CD4-positive, alpha-beta T cell treated with Interleukin-6 at 100 ng/mL for 8 hours (primary cell): ENCODE results near the gene MRPL52.
A peak's percentile ranks its signal among the peaks of the same experiment; 100 is the strongest.
"Not testable (repeated sequence)": the region's sequence is repeated elsewhere in the genome, so short reads cannot be mapped to it uniquely, and the experiment has no call there.

Experiments used
- DNase-seq: peaks from one replicate; pipeline ENCODE4 v3.0.0-alpha.2; 2020; ENCODE audit warnings: mixed read lengths, low spot score

MRPL52 gene

GRCh38 chr14:22854963-22855724, 25.5 kb downstream of the MRPL52 start:
- no peak for DNase-seq

- no peak for DNase-seq
Observed at GRCh38 chr14:22856428-22856827, 26.7 kb downstream of the MRPL52 start.

DNA sequence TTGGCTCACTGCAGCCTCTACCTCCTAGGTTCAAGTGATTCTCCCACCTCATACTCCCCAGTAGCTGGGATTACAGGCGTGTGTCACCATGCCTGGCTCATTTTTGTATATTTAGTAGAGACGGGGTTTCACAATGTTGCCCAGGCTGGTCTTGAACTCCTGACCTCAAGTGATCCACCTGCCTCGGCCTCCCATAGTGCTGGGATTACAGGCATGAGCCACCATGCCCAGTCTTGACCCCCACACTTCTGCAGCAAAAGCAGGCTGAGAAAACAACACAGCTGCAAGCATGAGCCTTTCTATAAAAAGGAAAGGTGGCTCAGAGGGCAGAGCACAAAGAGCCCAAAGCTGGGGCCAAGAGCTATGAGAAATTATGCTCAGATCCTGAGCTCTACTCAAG, 30.7 kb downstream of the MRPL52 start:
- not testable (repeated sequence) for DNase-seq

DNA sequence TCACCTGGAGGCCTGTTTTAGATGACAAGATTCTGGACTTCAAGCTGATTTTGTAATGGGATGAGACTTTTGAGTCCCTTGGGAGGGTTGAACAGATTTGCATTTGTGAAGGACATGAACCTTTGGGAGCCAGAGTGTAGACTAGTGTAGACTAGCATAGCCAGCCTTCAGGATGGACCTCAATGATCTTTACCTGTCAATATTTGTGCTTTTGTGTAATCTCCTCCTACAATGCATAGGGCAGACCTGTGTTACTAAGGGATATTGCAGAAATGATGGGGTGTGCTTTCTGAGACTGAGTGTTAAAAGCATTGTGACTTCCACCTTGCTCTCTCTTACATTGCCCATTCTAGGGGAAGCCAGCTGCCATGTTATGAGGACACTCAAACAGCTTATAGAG, 32.0 kb downstream of the MRPL52 start:
- no peak for DNase-seq

- no peak for DNase-seq
Observed at GRCh38 chr14:22864979-22865378, 35.3 kb downstream of the MRPL52 start.

DNA sequence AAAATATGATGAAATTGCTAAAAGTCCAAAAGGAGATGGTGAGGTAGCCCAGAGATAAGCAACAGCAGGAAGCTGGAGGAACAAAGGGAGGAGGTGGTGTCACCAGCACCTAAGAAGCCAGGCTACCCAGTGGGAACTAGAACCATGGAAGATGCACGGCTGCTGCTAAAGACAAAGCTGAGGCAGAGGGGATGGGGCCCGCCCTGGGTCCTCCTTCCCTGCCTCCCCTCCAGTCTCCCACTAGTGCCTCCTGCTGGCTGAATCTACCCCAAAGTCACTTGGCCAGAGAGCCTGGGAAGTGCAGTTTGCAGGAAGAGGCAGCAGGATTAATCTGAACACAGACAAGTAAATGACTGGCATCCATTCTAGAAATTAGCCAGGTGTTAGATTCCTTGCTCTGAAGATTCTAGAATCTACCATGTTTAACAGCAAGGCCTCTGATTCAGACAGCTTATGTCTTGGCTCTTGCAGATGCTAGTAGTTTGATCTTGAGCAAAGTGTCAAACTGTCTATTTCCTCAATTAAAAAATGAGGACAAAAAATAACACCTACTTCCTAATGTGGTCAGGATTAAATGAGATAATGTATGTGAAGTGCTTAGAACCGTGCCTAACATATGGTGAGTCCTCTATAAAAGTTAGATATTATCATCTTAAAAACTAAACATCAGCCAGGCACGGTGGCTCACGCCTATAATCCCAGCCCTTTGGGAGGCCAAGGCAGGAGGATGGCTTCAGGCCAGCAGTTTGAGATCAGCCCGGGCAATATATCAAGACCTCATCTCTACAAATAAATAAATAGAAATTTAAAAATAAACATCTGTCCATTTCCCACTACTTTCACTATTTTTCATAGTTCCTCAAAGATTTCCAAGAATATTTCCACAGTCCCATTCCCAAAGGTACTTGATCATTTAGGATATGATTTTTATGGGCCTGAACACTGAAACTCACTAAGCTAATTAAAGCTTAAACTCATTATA, 36.0 kb downstream of the MRPL52 start:
- no peak for DNase-seq

DNA sequence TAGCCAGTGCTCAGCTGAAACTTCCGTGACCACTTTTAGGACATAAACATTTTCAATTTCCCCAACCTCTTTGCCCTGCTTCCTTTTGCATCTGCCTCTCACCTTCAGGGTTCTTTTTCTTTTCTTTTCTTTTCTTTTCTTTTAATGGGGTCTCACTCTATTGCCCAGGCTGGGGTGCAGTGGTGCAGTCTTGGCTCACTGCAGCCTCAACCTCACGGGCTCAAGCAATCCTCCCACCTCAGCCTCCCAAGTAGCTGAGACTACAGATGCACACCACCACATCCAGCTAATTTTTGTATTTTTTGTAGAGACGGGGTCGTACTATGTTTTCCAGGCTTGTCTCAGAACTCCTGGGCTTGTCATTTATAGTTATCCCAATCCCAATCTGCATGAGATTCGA, 37.2 kb downstream of the MRPL52 start:
- DNase-seq: no peak

DNA sequence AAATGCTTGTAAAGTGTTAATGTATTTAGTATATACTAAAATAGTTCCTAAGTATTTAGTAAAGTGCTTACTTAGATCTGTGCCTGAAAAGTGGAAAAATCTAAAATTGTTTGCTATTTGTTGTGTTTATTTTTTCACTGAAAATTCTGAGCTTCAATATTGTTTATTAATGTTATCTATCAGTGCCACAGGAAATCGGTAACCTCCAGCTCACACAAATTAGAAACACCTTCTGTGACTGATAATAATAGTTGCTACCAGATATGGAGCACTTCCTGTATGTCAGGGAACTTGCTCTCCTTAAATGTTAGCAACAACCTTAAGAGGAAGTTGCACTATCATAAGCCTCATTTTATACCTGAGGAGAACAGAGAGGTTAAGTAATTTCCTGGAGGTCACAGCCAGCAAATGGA, 41.1 kb downstream of the MRPL52 start:
- DNase-seq: no peak

GRCh38 chr14:22871224-22872032, 41.7 kb downstream of the MRPL52 start, which contains the start of gene LRP10:
LRP10 (plus strand) TSS chr14:22871740; CDS start chr14:22872304, 564 bp downstream.
- DNase-seq: peak; percentile 83

- DNase-seq: peak; percentile 68
Observed at GRCh38 chr14:22872033-22872832, 42.5 kb downstream of the MRPL52 start.

GRCh38 chr14:22872833-22873520, 43.3 kb downstream of the MRPL52 start:
- DNase-seq: no peak

GRCh38 chr14:22875003-22875747, 45.5 kb downstream of the MRPL52 start:
- DNase-seq: no peak

DNA sequence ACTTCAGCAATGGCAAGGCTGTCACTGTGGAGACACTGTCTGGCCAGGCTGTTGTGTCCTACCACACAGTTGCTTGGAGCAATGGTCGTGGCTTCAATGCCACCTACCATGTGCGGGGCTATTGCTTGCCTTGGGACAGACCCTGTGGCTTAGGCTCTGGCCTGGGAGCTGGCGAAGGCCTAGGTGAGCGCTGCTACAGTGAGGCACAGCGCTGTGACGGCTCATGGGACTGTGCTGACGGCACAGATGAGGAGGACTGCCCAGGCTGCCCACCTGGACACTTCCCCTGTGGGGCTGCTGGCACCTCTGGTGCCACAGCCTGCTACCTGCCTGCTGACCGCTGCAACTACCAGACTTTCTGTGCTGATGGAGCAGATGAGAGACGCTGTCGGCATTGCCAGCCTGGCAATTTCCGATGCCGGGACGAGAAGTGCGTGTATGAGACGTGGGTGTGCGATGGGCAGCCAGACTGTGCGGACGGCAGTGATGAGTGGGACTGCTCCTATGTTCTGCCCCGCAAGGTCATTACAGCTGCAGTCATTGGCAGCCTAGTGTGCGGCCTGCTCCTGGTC, 46.1 kb downstream of the MRPL52 start:
- no peak for DNase-seq

DNA sequence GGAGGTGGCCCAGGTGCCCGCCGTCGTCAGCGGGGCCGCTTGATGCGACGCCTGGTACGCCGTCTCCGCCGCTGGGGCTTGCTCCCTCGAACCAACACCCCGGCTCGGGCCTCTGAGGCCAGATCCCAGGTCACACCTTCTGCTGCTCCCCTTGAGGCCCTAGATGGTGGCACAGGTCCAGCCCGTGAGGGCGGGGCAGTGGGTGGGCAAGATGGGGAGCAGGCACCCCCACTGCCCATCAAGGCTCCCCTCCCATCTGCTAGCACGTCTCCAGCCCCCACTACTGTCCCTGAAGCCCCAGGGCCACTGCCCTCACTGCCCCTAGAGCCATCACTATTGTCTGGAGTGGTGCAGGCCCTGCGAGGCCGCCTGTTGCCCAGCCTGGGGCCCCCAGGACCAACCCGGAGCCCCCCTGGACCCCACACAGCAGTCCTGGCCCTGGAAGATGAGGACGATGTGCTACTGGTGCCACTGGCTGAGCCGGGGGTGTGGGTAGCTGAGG, 47.4 kb downstream of the MRPL52 start:
- no peak for DNase-seq

GRCh38 chr14:22878271-22879246, 48.9 kb downstream of the MRPL52 start:
- no peak for DNase-seq

GRCh38 chr14:22882064-22882463, 52.4 kb downstream of the MRPL52 start:
- no peak for DNase-seq

DNA sequence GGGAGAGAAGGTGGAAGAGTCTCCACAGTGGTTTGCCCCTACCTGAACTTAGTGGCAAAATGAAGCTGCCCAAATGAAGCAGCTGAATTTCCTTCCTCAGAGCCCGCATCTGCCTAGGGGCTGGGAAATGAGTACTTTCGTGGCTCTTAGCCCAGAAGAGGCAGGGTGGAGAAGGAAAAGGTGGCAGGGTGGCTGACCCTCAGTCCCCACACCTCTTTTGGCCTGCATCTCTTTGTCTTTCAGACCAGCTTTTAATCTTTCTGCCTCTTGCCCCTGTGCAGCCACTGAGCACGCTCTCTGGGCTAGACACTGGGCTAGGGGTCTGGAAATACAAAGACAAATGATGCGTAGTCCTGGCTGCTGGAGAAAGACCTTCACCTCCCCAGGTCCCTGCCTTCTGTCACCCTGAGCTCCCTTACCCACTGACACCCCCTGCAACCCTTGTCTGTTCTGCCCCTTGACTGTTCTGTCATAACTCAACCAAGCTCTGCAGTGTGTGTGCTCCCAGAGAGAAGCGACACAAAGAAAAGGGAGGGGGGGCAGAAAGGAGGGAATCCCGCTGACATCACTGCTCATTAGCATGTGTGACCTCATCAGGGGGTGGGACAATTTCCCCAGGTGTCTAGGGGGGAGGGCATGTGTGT, 53.0 kb downstream of the MRPL52 start:
- peak; percentile 30 for DNase-seq
